ENCODE results near the gene TEX29. TPM values are rescaled to one million over a fixed set of nuclear protein-coding genes. Genes with fewer than 3 reads are reported as not detected.

Gene TEX29
- total RNA-seq, 1 experiment from 2014 or later: 0.45 TPM

DNA sequence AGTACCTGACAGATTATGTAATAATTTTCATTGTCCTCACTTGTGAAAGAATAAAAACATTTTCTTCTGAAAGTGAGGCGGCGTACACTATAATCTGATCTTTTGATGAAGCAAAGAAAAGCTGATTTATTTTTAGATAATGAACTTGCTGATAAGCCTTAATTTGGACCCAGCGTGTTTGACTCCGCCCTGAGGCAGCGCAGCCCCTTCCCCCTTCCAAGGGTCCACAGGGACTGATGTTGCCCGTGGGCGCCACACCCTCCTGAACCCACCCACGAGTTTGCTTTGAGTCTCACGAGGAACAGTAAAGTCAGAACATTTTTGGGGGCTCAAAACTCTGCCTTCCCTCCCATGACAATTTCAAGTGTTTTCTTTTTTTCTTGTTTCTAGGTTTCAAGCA, 40.0 kb downstream of the TEX29 start:
- Histone ChIP-seq H3K4me1 (ENCODE audit: insufficient read depth, low read length, poor library complexity, severe bottlenecking) (no peaks in the 10 kb centered on the region), H3K36me3 (ENCODE audit: insufficient read depth, low read length, poor library complexity, severe bottlenecking) (no peaks in the 10 kb centered on the region), H3K4me3 (ENCODE audit: low read depth, low read length, poor library complexity, severe bottlenecking) (no peak overlapping the region), H3K27me3 (replicated peaks; ENCODE audit: insufficient read depth, low read depth, low read length, poor library complexity) (peaks cover 10% of the 10 kb centered on the region), H3K27ac (ENCODE audit: low read depth, low read length, poor library complexity, severe bottlenecking) (no peak overlapping the region), H3K9me3 (ENCODE audit: low read depth, low read length, poor library complexity, severe bottlenecking) (no peaks in the 10 kb centered on the region)
- CTCF ChIA-PET: no interaction called here
- TF ChIP-seq, protein P1, sequence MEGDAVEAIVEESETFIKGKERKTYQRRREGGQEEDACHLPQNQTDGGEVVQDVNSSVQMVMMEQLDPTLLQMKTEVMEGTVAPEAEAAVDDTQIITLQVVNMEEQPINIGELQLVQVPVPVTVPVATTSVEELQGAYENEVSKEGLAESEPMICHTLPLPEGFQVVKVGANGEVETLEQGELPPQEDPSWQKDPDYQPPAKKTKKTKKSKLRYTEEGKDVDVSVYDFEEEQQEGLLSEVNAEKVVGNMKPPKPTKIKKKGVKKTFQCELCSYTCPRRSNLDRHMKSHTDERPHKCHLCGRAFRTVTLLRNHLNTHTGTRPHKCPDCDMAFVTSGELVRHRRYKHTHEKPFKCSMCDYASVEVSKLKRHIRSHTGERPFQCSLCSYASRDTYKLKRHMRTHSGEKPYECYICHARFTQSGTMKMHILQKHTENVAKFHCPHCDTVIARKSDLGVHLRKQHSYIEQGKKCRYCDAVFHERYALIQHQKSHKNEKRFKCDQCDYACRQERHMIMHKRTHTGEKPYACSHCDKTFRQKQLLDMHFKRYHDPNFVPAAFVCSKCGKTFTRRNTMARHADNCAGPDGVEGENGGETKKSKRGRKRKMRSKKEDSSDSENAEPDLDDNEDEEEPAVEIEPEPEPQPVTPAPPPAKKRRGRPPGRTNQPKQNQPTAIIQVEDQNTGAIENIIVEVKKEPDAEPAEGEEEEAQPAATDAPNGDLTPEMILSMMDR (conservative IDR thresholded peaks at IDR 0.05; ENCODE audit: low read depth, low read length): no peak
- TF ChIP-seq EZH2 (IDR thresholded peaks at IDR 0.05; ENCODE audit: borderline replicate concordance, low read depth, low read length, poor library complexity, severe bottlenecking): no peak
- BruUV-seq (replicated peaks): no TSS peak
- POLR2A ChIA-PET (ENCODE audit: low non-redundant PET): no interaction called here
- DNase-seq (ENCODE audit: low spot score): no peak
- intact Hi-C loops (cut with micrococcal nuclease; ENCODE audit: unreplicated experiment): no loop called here

DNA sequence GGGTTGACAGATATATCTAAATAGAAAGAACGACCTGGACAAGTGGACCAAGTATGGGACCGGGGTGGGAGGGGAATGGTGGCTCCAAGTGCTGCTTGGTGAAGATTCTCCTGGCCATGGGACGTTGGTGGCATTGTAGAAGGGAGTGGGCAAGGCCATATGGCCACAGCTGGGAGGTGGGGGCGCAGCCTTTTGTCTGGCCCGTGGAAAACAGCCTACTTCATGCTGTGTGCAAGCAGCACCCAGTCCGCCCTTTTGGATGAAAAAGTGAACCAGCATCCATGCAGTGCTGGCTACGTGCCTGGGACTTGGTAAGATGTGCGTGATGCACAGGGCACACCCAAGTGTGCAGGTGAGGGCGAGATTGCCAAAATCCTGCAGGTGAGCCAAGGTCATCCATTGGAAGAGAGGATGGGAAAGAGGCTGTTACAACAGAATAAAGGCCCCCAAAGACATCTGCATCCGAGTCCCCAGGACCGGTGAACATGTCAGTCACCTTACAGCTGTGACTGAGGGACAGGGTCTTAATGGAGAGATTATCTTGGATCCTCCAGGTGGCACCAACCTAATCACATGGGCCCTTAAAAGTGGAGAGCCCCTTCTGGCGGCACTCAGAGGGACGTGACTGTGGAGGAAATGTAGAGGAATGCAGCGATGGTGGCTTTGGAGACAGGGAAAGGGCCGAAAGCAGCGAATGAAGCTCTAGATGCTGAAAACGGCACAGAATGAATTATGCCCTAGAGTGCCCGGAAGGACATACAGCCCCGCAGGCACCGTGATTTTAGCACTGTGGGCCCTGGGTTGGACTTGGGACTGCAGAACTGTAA, 40.8 kb downstream of the TEX29 start:
- BruUV-seq (replicated peaks): no TSS peak
- intact Hi-C loops (cut with micrococcal nuclease; ENCODE audit: unreplicated experiment): no loop called here
- no peaks in the 10 kb centered on the region for H3K36me3 ChIP-seq (ENCODE audit: insufficient read depth, low read length, poor library complexity, severe bottlenecking)
- peaks cover 10% of the 10 kb centered on the region for H3K27me3 ChIP-seq (replicated peaks; ENCODE audit: insufficient read depth, low read depth, low read length, poor library complexity)
- no peak overlapping the region for H3K4me3 ChIP-seq (ENCODE audit: low read depth, low read length, poor library complexity, severe bottlenecking)
- H3K4me1 ChIP-seq (ENCODE audit: insufficient read depth, low read length, poor library complexity, severe bottlenecking): no peaks in the 10 kb centered on the region
- CTCF ChIA-PET: no interaction called here
- no peaks in the 10 kb centered on the region for H3K9me3 ChIP-seq (ENCODE audit: low read depth, low read length, poor library complexity, severe bottlenecking)
- no peak overlapping the region for H3K27ac ChIP-seq (ENCODE audit: low read depth, low read length, poor library complexity, severe bottlenecking)
- TF ChIP-seq, protein P1 (conservative IDR thresholded peaks at IDR 0.05; ENCODE audit: low read depth, low read length): no peak
- TF ChIP-seq EZH2 (IDR thresholded peaks at IDR 0.05; ENCODE audit: borderline replicate concordance, low read depth, low read length, poor library complexity, severe bottlenecking): no peak
- POLR2A ChIA-PET (ENCODE audit: low non-redundant PET): no interaction called here
- DNase-seq (ENCODE audit: low spot score): no peak

DNA sequence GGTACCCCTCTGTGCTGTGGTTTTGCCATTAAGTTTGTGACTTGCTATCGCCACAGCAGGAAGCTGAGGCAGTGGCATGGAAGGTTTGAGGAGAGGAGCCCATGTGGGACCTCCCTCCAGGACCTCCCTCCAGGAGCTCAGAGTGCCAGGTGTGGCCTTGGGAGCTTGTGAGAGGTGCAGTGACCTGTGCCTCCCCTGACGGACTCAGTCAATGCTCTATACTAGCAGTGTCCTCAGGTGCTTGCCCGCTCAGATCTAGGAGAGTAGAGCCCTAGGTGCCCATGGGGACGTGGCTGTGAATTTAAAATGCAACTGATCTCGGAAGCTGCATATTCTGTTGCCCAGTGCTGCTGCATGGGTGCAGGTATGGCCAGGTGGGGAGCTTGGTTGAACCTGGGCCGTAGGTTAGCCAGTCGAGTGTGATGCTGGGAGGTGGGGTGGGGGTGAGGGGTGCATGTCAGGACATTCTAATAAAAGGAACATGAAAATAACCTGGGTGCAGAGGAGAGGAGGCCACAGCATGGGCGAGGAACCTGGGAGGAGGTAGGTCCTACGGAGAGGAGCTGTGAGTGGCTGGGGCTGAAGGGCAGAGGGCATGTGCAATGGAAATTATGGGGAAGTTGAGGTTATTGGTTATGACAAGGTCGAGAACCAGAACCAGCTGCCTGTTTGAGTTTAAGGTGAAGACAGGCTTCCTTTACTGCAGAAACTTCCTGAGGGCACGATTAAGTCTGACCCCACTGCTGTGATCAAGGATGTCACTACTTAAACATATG, 41.6 kb downstream of the TEX29 start:
- Histone ChIP-seq H3K9me3 (ENCODE audit: low read depth, low read length, poor library complexity, severe bottlenecking) (no peaks in the 10 kb centered on the region), H3K4me3 (ENCODE audit: low read depth, low read length, poor library complexity, severe bottlenecking) (no peak overlapping the region), H3K36me3 (ENCODE audit: insufficient read depth, low read length, poor library complexity, severe bottlenecking) (no peaks in the 10 kb centered on the region), H3K4me1 (ENCODE audit: insufficient read depth, low read length, poor library complexity, severe bottlenecking) (no peaks in the 10 kb centered on the region), H3K27ac (ENCODE audit: low read depth, low read length, poor library complexity, severe bottlenecking) (no peak overlapping the region), H3K27me3 (replicated peaks; ENCODE audit: insufficient read depth, low read depth, low read length, poor library complexity) (peaks cover 6% of the 10 kb centered on the region)
- no peak for DNase-seq (ENCODE audit: low spot score)
- ChIA-PET POLR2A (ENCODE audit: low non-redundant PET) (no interaction called here), CTCF (no interaction called here)
- TF ChIP-seq EZH2 (IDR thresholded peaks at IDR 0.05; ENCODE audit: borderline replicate concordance, low read depth, low read length, poor library complexity, severe bottlenecking): no peak
- TF ChIP-seq, protein P1 (conservative IDR thresholded peaks at IDR 0.05; ENCODE audit: low read depth, low read length): no peak
- intact Hi-C loops (cut with micrococcal nuclease; ENCODE audit: unreplicated experiment): no loop called here
- BruUV-seq (replicated peaks): no TSS peak
